HEK293T (cell line): ENCODE measurements around the gene SMURF1.

Source experiments
- ARNT ChIP-seq: fragments of 450-650 bp; IDR thresholded peaks from 2 replicates; pipeline ENCODE4 v1.6.1; 2017; ENCODE audit warnings: mild to moderate bottlenecking
- BHLHE40 ChIP-seq: fragments of 450-650 bp; IDR thresholded peaks from 2 replicates; pipeline ENCODE4 v1.6.1; 2016; ENCODE audit warnings: mild to moderate bottlenecking, moderate library complexity, borderline replicate concordance
- ELF4 ChIP-seq: fragments of 450-650 bp; IDR thresholded peaks from 2 replicates; pipeline ENCODE4 v1.6.1; 2017; ENCODE audit warnings: antibody characterized with exemption
- FOXA1 ChIP-seq: fragments of 450-650 bp; IDR thresholded peaks from 2 replicates; pipeline ENCODE4 v1.6.1; 2016; ENCODE audit warnings: mild to moderate bottlenecking
- FOXK2 ChIP-seq: fragments of 450-650 bp; IDR thresholded peaks from 2 replicates; pipeline ENCODE4 v1.6.1; 2016; ENCODE audit warnings: mild to moderate bottlenecking
- NFRKB ChIP-seq: fragments of 450-650 bp; IDR thresholded peaks from 2 replicates; pipeline ENCODE4 v1.6.1; 2016; ENCODE audit warnings: mild to moderate bottlenecking, moderate library complexity

DNA sequence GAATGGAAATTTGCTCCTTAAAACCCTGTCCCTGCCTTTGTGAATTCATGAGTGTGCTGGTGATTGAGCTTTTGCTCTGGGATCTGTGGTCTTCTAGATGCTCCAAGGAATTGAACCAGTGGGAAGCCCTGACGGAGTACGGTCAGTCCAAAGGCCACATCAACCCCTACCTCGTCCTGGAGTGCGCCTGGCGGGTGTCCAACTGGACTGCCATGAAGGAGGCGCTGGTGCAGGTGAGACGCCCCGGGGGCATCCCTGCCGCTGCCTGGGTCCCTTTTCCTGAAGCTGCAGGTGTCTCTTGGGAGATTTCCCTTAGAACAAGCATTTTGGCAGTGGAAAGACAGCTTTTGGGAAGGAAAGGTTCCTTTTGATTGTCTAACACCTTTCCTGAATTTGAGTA, 165.2 kb downstream of the SMURF1 start:
- no peak for TF ChIP-seq ARNT
- no peak for TF ChIP-seq FOXK2
- TF ChIP-seq BHLHE40, result no peak
- no peak for TF ChIP-seq NFRKB
- no peak for TF ChIP-seq FOXA1
- TF ChIP-seq ELF4, result no peak
